Natural killer cell treated with Interleukin-12 subunit alpha and Interleukin-12 subunit beta and Interleukin-15 and Interleukin-18, amount 100 ng/mL, for 72 hours (primary cell): ENCODE data around the gene GRIN3B. TPM values are rescaled to one million over a fixed set of nuclear protein-coding genes. Genes with fewer than 3 reads are reported as not detected.
A peak's percentile ranks its signal among the peaks of the same experiment; 100 is the strongest.
"Not testable (repeated sequence)": the region's sequence is repeated elsewhere in the genome, so short reads cannot be mapped to it uniquely, and the experiment has no call there.

Experiments
- ATAC-seq, 2 donors: fragments of 150-1000 bp; cut with Tn5 transposase in 1 of 2; sonication (Bioruptor Pico), chemical (Tn5 transposase) in 1 of 2; 2 replicates each; pipeline ENCODE4 v1.10.0; 2021
- DNase-seq: peaks from one replicate; pipeline ENCODE4 v3.0.0; 2022; ENCODE audit warnings: low spot score
- H3K27ac Mint-ChIP-seq, 2 donors: 1 replicate in 1 of 2; 2 replicates in 1 of 2; pipeline ENCODE4 v1.8.0; 2022; ENCODE audit warnings: mixed read lengths in 2 of 2, mild to moderate bottlenecking in 1 of 2, moderate library complexity in 1 of 2
- H3K27me3 Mint-ChIP-seq, 2 donors: 1 replicate in 1 of 2; 2 replicates in 1 of 2; pipeline ENCODE4 v1.8.0; 2022; ENCODE audit warnings: mixed read lengths in 2 of 2
- H3K36me3 Mint-ChIP-seq: one replicate; pipeline ENCODE4 v1.8.0; 2022; ENCODE audit warnings: mixed read lengths
- H3K4me1 Mint-ChIP-seq, 2 donors: 1 replicate in 1 of 2; 2 replicates in 1 of 2; pipeline ENCODE4 v1.8.0; 2022; ENCODE audit warnings: low read depth in 2 of 2, mixed read lengths in 2 of 2, mild to moderate bottlenecking in 1 of 2
- H3K4me3 Mint-ChIP-seq: one replicate; pipeline ENCODE4 v1.8.0; 2022; ENCODE audit warnings: mixed read lengths
- H3K9me3 Mint-ChIP-seq: 2 replicates; pipeline ENCODE4 v1.8.0; 2022; ENCODE audit warnings: mixed read lengths
- total RNA-seq, 2 donors: library from RNA; stranded (reverse); gene quantifications; one replicate each; pipeline ENCODE4 v1.2.3, GENCODE V29; 2022

Gene GRIN3B
- total RNA-seq, 2 donors from 2014 or later: not detected

DNA sequence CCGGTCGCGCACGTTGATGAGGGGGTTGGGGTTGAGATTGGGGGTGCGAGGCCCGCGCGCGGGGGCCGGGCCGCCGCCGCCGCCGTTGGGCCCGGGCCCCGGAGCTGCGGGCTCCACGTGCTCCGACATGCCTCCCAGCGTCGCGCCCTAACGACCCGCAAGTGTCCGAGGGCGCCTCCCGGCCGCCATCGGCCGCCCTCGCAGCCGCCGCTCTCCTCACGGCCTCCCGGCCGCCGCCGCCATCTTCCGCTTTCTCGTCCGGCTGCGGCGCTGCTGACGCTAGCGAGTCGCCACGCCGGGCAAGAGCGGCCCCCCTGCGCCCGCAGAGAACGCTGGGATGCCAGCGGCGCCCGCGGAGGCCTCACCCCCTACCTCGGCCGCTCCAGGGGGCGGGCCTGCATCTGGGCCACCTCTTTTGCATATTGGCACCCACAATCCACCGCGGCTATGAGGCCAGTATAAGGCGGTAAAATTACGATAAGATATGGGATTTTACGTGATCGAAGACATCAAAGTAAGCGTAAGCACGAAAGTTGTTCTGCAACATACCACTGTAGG is 20.7 kb downstream of the GRIN3B start, which contains the start of gene TMEM259:
Gene TMEM259 (minus strand): TSS at position 256 of the 558 bp plus-strand sequence. CDS start 127 bp downstream, at position 129.
- H3K27ac Mint-ChIP-seq: peak within 1 kb of the TSS; percentile 93 to 99
- H3K4me3 Mint-ChIP-seq: peak within 1 kb of the TSS; percentile 99
- no peaks in the 10 kb centered on the region for H3K27me3 Mint-ChIP-seq
- H3K36me3 Mint-ChIP-seq: no peaks in the 10 kb centered on the region
- ATAC-seq (peak; percentile 96), DNase-seq (peak; percentile 99)
- H3K9me3 Mint-ChIP-seq: no peaks in the 10 kb centered on the region
- peaks cover 24 to 28% of the 10 kb centered on the region in 2 donors for H3K4me1 Mint-ChIP-seq

DNA sequence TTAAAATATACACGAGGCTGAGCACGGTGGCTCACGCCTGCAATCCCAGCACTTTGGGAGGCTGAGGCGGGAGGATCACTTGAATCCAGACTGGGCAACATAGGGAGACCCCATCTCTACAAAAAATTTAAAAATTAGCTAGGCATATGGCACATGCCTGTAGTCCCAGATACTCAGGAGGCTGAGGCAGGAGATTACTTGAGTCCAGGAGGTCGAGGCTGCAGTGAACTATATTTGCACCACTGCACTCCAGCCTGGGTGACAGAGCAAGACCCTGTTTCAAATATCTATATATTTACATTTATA is 23.6 kb downstream of the GRIN3B start:
- not testable (repeated sequence) for H3K27me3 Mint-ChIP-seq, H3K9me3 Mint-ChIP-seq, ATAC-seq, H3K27ac Mint-ChIP-seq, H3K4me3 Mint-ChIP-seq, DNase-seq, H3K36me3 Mint-ChIP-seq
- peaks cover 17 to 20% of the 10 kb centered on the region in 2 donors for H3K4me1 Mint-ChIP-seq

DNA sequence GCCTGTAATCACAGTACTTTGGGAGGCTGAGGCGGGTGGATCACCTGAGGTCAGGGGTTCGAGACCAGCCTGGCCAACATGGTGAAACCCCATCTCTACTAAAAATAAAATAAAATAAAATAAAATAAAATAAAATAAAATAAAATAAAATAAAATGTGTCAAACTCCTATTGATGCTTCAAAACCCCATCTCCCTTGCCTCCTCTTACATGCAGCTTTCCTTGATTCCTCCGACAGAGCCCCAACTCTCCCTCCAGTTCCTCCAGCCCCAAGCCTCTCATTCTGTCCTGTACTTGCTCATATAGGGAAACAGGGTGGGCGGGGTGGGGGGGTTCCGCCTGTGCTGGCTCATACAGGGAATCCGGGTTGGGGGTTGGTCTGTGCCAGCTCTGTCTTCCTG is 24.9 kb downstream of the GRIN3B start:
- not testable (repeated sequence) for H3K36me3 Mint-ChIP-seq, H3K9me3 Mint-ChIP-seq, H3K27ac Mint-ChIP-seq, DNase-seq, ATAC-seq, H3K27me3 Mint-ChIP-seq
- Mint-ChIP-seq H3K4me1 (peaks cover 22 to 23% of the 10 kb centered on the region in 2 donors), H3K4me3 (peak overlapping the region; percentile 34)

DNA sequence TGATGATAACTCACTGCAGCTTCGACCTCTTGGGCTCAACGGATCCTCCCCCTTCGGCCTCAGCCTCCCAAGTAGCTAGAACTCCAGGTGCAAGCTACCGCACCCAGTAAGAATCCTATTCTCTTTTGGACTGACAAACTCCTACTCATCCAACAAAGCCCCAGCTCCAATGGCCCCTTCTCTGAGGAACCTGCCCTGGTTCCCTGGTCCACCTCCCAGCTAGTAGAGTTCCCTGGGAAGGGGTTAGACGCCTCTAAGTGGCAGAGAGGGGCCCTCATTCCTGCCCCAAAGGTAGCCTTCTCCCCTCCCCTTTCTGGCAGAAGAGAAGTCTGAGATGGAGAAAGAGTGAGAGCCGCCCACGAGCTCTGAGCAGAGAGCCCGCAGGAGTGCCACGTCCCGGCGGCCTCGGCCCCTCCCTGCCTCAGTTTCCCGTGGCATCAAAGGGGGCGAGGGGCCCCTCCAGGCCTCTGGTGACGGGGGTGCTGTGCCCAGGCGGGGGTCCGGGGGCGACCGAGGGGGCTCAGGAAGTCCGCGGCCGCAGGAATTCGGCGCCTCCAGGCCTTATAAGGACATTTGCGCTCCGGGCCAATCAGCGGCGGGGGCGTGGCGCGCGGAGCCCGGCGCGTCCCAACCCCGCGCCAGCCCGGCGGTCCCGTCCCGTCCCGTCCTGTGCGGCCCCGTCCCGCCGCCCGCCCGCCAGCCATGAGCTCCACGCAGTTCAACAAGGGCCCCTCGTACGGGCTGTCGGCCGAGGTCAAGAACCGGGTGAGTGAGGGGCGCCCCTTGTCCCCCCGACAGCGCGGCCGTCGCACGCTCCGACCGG is 26.0 kb downstream of the GRIN3B start, which contains the start of gene CNN2:
Gene CNN2 (plus strand): TSS at position 649 of the 823 bp plus-strand sequence. CDS start 54 bp downstream, at position 703.
- peaks cover 25 to 27% of the 10 kb centered on the region in 2 donors for H3K4me1 Mint-ChIP-seq
- H3K27me3 Mint-ChIP-seq: no peaks in the 10 kb centered on the region
- H3K9me3 Mint-ChIP-seq: no peaks in the 10 kb centered on the region
- peak; percentile 80 for DNase-seq
- ATAC-seq: peak; percentile 80 to 83
- H3K36me3 Mint-ChIP-seq: no peaks in the 10 kb centered on the region
- H3K4me3 Mint-ChIP-seq: peak within 1 kb of the TSS; percentile 88
- H3K27ac Mint-ChIP-seq: peak within 1 kb of the TSS; percentile 62 to 77

DNA sequence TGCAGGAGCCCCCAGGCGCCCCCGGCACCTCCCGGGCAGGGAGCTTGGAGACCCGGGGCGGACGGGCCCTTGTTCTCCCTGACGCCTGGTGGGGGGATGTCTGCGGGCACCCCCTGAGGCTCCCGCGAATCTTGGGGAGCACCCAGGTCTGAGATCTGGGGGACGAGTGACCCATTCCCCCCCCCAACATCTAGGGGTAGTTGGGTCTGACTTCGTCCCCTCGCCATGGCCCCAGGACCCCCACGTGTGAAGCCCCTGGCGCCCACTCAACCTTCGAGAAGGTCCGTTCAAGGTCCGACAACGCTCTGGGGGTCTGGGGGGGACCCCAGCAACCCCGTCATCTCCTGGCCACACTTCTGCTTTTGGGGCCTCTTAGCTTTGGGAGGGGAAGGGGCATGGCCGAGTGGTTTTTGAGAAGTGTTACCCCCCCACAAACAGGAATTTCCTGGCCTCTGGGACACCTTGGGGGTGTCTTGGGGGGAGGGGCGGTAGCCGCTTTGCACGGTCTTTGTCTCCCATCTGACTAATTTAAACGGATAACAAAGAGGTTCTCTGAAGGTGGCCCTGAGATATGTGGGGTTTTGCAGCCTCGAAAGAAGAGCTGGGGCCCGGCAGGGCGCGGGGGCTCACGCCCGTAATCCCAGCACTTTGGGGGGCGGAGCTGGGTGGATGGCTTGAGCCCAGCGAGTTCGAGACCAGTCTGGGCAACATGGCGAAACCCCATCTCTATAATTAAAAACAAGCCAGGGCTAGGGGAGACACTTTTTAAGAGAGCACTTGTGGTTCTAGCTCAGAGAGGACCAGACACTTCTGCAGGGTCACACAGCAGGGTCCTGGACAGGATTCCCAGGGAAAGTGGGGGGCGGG is 26.8 kb downstream of the GRIN3B start:
- H3K27me3 Mint-ChIP-seq: no peaks in the 10 kb centered on the region
- H3K4me1 Mint-ChIP-seq: peaks cover 18 to 19% of the 10 kb centered on the region in 2 donors
- peak overlapping the region; percentile 88 for H3K4me3 Mint-ChIP-seq
- peak overlapping the region; percentile 62 to 77 for H3K27ac Mint-ChIP-seq
- DNase-seq (no peak), ATAC-seq (peak in 1 of 2 donors; percentile 1)
- H3K36me3 Mint-ChIP-seq: no peaks in the 10 kb centered on the region
- H3K9me3 Mint-ChIP-seq: no peaks in the 10 kb centered on the region

DNA sequence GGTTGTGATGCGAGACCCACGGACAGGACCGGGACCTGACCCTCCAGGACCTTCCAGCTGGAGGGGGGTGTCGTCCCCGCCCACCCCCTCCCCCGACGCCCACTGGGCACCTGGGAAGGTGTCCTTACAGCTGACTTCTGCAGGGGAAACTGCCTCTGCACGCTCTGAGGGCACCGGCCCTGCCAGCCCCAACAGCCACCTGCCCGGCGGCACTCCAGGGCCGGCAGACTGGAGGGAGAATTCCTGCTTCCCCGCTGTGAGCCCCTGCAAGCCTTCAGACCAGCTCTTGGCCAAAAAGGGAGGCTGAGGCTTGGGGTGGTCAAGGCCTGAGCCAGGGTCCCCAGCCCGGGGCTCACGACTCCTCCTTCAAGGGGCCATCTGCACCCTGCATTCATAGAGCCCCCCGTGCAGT is 27.4 kb downstream of the GRIN3B start:
- Mint-ChIP-seq H3K9me3 (no peaks in the 10 kb centered on the region), H3K27me3 (no peaks in the 10 kb centered on the region), H3K4me1 (peaks cover 18 to 19% of the 10 kb centered on the region in 2 donors), H3K4me3 (peak overlapping the region; percentile 88), H3K27ac (peak overlapping the region; percentile 62 to 77), H3K36me3 (no peaks in the 10 kb centered on the region)
- ATAC-seq (no peak), DNase-seq (no peak)

DNA sequence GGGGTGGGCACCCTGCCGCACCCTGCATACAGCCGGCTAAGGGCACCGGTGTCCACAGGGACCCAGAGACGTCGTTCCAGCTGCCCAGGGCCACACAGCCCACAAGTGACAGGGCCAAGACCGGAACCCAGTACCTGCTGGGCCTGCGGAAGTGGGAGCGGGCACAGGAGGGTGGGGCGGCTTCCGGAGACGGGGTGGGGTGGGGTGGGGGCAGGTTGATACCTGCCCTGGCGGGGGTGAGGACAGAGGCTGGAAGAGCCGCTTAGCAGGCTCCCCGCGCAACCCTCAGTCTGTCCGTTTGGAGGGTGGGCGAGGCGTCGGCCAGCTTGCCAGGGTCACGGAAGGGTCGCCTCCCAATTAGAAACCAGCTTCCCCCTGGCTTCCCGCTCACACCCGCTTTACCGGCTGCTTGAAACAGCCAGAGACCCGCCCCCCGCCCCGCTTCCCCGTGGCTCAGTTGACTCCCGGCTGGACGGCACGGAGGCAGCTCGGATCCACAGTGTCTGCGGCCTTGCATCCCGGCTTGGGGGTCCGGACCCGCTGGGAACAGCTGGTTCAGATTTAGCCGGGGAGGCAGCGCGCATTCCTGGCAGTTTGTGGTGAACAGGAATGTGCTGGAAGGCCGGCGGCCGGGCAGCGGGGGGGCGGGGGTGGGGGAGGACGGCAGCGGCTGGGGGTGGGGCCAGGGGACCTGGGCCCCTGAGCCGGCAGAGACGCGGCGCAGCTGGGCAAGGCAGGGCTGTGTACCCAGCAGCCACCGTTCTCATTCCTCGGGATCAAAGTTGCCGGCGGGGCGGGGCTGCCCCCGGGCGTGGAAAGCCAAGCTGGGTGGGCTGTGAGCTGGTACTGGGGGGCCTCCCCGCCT is 28.1 kb downstream of the GRIN3B start:
- H3K27ac Mint-ChIP-seq: peak overlapping the region; percentile 62 to 77
- no peaks in the 10 kb centered on the region for H3K27me3 Mint-ChIP-seq
- peaks cover 19% of the 10 kb centered on the region in 2 donors for H3K4me1 Mint-ChIP-seq
- no peaks in the 10 kb centered on the region for H3K36me3 Mint-ChIP-seq
- H3K4me3 Mint-ChIP-seq: peak overlapping the region; percentile 88
- no peaks in the 10 kb centered on the region for H3K9me3 Mint-ChIP-seq
- ATAC-seq (peak; percentile 40 to 59), DNase-seq (no peak)

DNA sequence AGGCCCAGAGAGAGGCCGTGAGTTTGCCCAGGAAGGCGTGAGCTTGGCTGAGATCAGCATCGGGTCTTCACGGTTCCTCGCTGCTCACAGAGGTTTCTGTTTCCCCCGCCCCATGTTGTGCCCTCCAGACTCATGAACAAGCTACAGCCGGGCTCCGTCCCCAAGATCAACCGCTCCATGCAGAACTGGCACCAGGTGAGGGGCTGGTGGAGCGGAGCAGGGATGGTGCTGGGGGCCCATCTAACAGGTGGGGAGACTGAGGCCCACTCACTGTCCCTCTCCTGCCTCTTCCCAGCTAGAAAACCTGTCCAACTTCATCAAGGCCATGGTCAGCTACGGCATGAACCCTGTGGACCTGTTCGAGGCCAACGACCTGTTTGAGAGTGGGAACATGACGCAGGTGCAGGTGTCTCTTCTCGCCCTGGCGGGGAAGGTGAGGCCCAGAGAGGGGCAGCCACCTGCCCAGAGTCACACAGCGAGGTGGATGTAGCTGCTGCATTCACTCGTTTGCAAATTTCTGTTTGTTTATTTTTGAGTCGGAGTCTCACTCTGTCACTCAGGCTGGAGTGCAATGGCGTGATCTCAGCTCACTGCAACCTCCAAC is 32.1 kb downstream of the GRIN3B start:
- H3K27ac Mint-ChIP-seq: no peak overlapping the region
- H3K4me1 Mint-ChIP-seq: peaks cover 15 to 22% of the 10 kb centered on the region in 2 donors
- no peak for DNase-seq
- H3K27me3 Mint-ChIP-seq: no peaks in the 10 kb centered on the region
- ATAC-seq: no peak
- H3K36me3 Mint-ChIP-seq: no peaks in the 10 kb centered on the region
- H3K9me3 Mint-ChIP-seq: no peaks in the 10 kb centered on the region
- H3K4me3 Mint-ChIP-seq: no peak overlapping the region

DNA sequence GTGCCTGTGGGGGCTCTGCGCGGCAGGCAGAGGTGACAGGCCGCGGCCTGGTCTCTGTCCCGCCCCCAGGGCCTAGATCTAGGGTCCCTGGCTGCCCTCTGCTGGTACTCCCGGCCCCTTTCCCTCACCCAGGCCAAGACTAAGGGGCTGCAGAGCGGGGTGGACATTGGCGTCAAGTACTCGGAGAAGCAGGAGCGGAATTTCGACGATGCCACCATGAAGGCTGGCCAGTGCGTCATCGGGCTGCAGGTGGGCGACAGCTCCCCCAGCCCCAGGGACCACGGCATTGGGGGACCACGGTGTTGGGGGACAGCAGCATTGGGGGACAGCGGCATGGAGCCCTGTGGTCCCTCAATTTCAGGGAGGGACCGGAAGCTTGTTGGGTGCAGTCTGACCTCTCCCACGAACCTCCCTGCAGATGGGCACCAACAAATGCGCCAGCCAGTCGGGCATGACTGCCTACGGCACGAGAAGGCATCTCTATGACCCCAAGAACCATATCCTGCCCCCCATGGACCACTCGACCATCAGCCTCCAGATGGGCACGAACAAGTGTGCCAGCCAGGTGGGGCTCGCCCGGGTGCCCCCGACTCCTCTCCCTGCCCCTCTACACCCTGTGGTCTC is 35.9 kb downstream of the GRIN3B start:
- Mint-ChIP-seq H3K4me3 (no peak overlapping the region), H3K9me3 (no peaks in the 10 kb centered on the region), H3K4me1 (peaks cover 29 to 42% of the 10 kb centered on the region in 2 donors), H3K27ac (no peak overlapping the region), H3K36me3 (no peaks in the 10 kb centered on the region), H3K27me3 (no peaks in the 10 kb centered on the region)
- no peak for ATAC-seq
- DNase-seq: no peak

DNA sequence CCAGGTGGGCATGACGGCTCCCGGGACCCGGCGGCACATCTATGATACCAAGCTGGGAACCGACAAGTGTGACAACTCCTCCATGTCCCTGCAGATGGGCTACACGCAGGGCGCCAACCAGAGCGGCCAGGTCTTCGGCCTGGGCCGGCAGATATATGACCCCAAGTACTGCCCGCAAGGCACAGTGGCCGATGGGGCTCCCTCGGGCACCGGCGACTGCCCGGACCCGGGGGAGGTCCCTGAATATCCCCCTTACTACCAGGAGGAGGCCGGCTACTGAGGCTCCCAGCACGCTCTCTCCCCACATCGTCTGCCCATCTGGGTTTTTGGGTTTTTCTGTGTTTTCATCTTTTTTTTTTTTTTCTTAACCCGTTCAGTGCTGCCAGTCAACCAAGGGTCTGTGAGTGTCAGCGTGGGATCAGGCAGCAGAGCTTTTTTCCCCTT is 37.4 kb downstream of the GRIN3B start:
- no peaks in the 10 kb centered on the region for H3K27me3 Mint-ChIP-seq
- ATAC-seq (no peak), DNase-seq (no peak)
- H3K27ac Mint-ChIP-seq: peak overlapping the region; percentile 80 to 96
- no peaks in the 10 kb centered on the region for H3K36me3 Mint-ChIP-seq
- peak overlapping the region; percentile 81 for H3K4me3 Mint-ChIP-seq
- H3K4me1 Mint-ChIP-seq: peaks cover 29 to 42% of the 10 kb centered on the region in 2 donors
- H3K9me3 Mint-ChIP-seq: no peaks in the 10 kb centered on the region

DNA sequence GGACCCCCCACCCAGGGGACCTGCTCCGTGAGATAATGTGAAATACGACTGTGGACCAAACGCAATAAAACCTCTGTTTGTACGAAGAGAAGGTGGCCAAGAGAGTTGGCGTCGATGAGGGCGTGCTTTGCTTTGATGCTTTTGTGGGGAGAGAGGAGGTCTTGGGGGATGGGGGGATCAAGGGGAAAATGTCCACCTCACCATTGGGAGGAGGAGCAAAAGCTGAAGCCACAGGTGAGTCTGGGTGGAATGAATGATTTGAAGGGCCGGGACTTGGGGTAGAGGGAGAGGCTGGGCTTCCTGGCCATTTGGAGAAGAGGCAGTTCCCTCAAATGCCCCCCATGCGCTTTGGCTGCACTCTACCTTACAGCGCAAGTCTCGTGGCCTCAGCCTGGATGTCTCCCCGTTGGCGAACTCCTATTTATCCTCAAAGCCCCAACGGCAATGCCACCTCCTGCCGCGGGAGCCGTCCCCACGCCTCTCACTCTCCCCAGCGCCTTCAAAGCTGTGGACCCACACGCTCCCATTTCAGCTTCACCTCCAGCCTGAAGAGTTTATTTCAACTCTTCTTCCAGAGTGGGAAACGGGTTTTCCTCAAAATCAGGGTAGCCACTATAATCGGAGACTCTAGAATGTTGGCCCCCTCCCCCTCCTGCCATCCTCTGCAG is 38.9 kb downstream of the GRIN3B start:
- Mint-ChIP-seq H3K27me3 (no peaks in the 10 kb centered on the region), H3K36me3 (no peaks in the 10 kb centered on the region), H3K27ac (peak overlapping the region; percentile 80 to 96), H3K4me1 (peaks cover 29 to 39% of the 10 kb centered on the region in 2 donors), H3K4me3 (peak overlapping the region; percentile 95), H3K9me3 (no peaks in the 10 kb centered on the region)
- ATAC-seq: no peak
- DNase-seq: no peak
